Measurements from ENCODE around the gene ZNF497. TPM values are rescaled to one million over a fixed set of nuclear protein-coding genes. Genes with fewer than 3 reads are reported as not detected.

The ZNF497 gene
- total and polyA plus RNA-seq, 2 of the 13 experiments (the other 11 are each of a cell fraction or from before 2014, with no cell fraction given), result 1.5 to 1.9 TPM

GRCh38 chr19:58408152-58409009 lies 45.8 kb upstream of the ZNF497 start, which contains the start of gene ZNF584 (continued):
- TF ChIP-seq PRPF4 (IDR thresholded peaks at IDR 0.05; ENCODE audit: low read depth, low read length, poor library complexity, severe bottlenecking) (no peak), PRDM15 (CRISPR knock-in tag; IDR thresholded peaks at IDR 0.05) (no peak), KDM3A (CRISPR knock-in tag; IDR thresholded peaks at IDR 0.05; ENCODE audit: low read depth) (no peak), SMARCE1 (IDR thresholded peaks at IDR 0.05; ENCODE audit: borderline replicate concordance) (no peak), FOXA3 (CRISPR knock-in tag; IDR thresholded peaks at IDR 0.05) (peak; percentile 30), THAP8 (CRISPR knock-in tag; IDR thresholded peaks at IDR 0.05; ENCODE audit: borderline replicate concordance) (peak; percentile 90; the same call in 1 of the 2 replicates), ZNF460 (CRISPR knock-in tag; IDR thresholded peaks at IDR 0.05; ENCODE audit: borderline replicate concordance) (no peak; the same call in 1 of the 2 replicates), ARID5B (CRISPR knock-in tag; IDR thresholded peaks at IDR 0.05) (0 out of 2 replicates have a peak, but pooled peaks have one; percentile 12), SAP130 (CRISPR knock-in tag; IDR thresholded peaks at IDR 0.05; ENCODE audit: low read depth) (peak; percentile 96), ZNF609 (CRISPR knock-in tag; IDR thresholded peaks at IDR 0.05; ENCODE audit: borderline replicate concordance) (peak; percentile 26; the same call in 1 of the 2 replicates), ZNF615 (CRISPR knock-in tag; IDR thresholded peaks at IDR 0.05; ENCODE audit: borderline replicate concordance) (no peak), ZNF24 (IDR thresholded peaks at IDR 0.05) (no peak), ZNF792 (CRISPR knock-in tag; IDR thresholded peaks at IDR 0.05) (peak; percentile 31; the same call in 1 of the 2 replicates), GATAD1 (CRISPR knock-in tag; IDR thresholded peaks at IDR 0.05) (peak; percentile 85)
